NCI-H446 (cell line): Measurements from ENCODE around the gene PLEKHF1.
"Not testable (repeated sequence)": the region's sequence is repeated elsewhere in the genome, so short reads cannot be mapped to it uniquely, and the experiment has no call there.

Experiments
- DNase-seq, 2 experiments: peaks; one replicate each; lab custom pipeline; 2025; lab: John Stamatoyannopoulos, UW

The PLEKHF1 gene, protein sequence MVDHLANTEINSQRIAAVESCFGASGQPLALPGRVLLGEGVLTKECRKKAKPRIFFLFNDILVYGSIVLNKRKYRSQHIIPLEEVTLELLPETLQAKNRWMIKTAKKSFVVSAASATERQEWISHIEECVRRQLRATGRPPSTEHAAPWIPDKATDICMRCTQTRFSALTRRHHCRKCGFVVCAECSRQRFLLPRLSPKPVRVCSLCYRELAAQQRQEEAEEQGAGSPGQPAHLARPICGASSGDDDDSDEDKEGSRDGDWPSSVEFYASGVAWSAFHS

DNA sequence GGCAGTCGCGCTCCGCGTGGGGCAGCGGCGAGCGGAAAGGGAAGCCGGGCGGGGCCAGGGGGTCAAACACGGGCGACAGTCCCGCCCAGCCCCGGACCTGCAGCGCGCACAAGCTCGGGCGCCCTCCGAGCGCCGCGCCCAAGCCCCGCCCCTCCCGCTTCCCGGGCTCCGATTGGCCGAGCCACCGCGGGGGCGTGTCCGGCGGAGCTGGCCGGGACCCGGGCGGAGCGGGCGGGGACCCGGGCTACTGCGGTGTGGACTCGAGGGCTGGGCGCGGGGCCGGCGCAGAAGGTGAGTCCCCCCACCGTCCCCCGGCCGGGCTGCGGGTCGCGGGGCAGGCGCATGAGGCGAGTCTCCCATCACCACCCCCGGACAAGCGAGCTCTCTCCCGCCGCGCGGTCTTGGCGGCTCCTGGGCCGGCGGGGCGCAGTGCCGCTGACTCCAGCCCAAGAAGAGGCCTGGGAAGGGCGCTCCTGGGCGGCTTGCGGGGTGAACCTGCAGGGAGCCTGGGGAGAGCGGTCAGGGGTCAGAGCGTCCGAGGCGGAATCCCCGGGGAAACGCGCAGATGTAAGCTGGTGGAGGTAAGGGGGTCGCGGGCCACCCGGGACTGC lies at the start of gene PLEKHF1:
TSS of gene PLEKHF1 (plus strand) at position 247 of the 611 bp plus-strand sequence. CDS start 8,379 bp downstream, outside the sequence.
- peak; percentile 11 to 79 for DNase-seq

DNA sequence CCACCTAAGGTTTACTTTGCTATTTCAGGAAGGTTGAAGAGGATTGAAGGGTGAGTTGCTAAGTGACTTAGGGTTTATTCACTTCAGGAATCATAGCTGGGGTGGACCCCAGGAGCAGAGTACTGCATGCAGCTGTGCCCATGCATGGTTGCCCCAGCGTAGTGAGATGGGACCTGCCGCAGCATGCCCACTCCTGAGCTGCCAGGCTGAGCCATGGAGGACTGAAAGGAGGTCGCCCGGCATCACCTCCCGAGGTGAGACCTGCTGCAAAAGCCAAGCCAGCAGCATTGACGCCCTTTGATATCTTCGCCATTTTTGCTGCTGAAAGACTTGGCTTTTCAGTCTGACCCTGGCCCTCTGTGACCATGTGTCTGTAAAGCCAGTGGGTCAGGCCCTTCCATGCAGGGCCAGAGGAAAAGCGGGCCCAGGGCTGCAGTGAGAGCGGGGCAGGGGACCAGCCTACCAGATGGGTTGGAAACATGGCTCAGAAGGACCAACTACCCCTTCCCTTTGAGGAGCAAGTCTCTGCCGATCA lies 49.3 kb upstream of the PLEKHF1 start:
- DNase-seq, result no peak

DNA sequence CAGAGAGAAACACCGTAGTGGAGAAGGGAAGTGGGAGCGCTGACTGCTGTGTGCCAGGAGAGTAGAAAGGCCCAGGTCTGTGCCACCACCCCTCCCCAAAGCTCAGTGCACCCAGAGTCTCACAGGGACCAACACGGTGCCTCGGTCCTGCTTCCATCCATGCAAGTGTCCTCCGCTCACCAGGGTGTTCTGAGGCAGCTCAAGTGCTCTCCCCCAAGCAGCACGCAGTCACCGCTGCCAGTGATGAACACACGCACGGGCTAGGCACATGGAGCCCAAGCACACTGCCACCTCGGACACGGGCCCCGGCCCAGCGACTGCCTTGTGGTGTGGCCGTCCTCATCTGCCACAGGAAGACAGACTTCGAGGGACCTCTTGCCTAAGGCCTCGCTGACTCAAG lies 48.7 kb upstream of the PLEKHF1 start:
- DNase-seq, result no peak

DNA sequence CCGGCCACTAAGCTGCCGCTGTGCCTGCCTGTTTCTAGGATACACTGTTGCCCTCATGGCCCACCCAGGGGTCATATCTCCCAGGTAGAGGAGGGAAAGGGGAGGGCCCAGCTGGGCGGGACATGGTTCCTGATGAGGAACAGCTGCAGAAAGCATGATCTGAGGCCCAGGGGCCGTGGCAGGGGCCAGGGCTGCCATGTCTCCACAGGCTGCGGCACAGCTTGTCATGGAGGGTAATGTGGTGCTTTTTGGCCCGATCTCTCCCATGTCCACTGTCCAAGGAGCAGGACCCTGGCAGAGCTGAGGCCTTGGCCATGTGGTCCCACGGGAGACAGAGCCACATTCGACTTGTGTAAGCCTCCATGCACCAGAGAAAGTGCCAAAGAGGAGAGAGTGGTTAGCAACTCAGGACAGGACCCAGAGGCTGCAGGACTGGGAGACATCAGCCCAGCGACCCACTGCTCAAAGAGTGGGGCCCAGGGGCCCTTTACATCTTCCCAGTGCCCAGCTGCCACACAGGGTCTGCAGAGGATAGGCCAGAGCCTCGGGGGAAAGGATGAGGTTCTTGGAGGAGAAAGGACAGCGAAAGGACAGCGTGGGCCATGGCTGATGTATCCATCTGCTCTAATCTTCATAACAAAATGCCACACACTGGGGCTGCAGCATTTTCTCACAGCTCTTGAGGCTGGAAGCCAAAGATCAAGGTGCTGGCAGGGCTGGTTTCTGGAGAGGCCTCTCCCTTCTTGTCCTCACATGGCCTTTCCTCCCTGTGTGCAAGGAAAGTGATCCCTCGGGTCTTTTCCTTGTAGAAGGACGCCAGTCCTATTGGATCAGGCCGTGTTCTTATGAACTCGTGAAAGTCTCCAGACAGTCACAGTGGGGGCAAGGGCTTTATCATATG lies 47.6 kb upstream of the PLEKHF1 start:
- DNase-seq, result no peak

DNA sequence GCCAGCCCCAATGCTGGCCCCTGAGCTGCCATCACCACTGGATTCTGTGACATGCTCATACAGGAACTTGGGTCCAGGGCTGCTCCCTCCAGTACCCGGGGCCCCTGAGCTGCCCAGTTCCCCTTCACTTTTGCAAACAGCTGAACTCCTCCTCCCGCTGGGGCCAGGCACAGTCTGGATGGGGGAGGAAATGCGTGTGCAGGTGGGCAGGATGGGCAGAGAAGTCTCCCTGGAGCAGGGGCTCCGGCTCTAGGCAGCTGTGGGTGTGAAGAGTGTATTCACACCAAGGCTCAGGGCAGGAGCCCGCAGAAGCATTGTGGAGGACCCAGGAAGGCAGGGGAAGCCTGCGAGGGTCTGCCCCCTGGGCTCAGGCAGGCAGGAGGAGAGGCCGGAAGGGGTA lies 46.8 kb upstream of the PLEKHF1 start:
- no peak for DNase-seq

DNA sequence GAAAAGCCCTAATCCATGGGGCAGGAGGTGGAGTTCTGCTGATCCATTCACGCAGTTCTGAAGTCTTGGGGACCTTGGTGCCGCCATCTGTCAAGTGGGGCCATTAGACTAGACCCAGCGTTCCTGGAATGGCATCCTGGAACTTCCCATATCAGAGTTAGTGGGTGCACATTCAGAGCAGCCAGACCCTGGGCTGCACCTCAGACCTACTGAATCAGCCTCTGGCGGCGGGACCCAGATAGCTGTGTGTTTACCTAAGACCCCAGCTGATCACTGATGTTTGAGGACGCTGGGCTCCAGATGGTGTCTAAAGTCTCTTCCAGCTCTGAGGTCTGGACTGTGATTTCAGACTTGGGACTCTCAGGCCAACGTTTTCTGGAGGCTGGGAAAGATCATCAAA lies 46.4 kb upstream of the PLEKHF1 start:
- no peak for DNase-seq

DNA sequence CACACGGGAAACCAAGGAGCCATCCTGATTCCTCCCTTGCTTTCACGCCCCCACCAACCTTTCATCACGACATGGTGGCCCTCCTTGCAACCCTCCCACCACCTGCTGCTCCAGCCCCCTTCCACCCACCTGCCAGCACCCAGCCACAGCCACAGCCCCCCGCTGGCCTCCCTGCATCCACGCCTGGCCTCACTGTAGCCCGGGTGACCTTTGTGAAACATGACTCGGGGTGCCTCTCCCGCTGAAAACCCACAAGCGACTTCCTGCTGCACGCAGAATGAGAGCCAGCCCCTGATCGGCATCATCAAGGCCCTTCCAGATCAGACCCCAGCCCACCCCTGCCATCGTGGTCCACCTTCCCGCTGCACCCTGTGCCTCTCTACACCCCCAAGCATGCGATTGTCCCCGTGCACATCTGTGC lies 44.3 kb upstream of the PLEKHF1 start:
- no peak for DNase-seq

DNA sequence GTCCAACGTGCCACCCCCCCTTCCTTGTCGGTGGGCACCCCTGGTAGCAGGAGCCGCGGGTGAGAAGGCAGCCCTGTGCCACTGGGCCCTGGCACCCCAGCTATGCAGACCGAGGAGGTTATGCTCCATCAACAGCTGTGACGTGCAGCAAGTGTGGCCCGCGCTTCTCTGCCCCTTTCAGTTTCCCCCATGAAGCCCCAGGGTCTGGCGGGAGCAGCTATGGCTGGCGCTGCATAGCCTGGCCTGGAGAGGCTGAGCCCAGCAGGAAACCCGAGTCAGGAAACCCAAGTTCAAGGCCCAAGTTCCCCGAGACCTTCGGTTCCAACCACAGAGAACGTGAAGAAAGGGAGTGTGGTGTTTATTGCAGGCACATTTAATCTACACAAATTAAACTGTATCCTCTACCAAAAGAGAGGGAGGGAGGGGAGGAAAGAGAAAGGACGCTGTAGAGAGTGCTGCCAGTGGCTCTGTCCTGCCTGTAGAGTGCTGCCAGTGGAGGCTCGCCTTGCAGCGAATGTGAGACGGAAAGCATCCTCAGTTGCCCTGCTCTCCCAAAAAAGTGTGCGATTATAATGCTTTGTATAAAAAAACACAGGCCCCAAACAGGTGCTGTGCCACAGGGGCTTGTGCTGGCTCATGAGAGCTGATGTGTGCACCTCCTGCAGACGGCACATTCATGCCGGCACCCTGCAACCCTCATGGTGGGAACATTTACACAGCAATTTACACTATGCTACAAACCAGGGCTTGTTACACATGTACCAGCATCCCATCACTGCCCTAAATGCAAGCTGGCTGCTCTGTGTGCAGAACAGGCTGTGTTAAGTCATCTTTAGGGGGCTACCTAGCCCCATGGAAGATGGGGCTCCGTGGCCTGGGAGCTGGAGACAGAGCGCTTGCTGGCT lies 42.8 kb upstream of the PLEKHF1 start:
- DNase-seq, result no peak

DNA sequence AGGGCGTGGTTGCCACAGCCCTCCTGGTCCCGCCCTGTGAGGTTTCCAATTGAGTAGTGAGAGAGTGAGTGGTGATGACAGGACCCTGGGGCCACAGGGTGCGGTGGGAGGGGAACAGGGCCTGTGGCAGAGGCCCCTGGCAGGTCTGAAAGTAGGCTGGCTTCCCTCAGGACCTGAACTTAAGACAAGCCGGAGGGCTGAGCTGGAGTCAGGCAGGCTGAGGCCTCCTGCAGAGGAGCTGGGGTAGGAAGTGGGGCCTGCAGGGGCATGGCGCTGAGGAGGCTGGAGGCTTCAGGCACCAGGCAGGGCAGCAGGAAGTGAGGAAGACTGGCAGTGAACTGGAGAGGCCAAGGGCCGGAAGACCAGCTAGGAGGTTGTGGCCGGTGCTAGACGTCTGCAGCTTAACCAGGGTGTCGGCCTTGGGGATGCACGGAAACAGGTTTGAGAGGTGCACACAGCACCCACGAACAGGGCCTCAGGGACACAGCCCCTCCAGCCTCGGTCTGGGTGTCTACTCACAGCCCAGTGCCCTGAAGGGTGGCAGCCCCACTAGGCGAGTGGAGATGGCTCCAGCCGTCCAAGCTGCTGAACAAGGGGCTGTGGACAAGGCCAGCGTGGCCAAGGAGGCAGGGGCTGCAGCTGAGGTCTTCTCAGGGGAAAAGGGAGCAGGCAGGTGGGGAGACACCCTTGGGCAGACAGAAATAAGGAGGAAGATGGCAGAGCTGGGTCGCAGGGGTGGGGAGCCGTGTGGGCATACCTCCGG lies 41.4 kb upstream of the PLEKHF1 start:
- no peak for DNase-seq

DNA sequence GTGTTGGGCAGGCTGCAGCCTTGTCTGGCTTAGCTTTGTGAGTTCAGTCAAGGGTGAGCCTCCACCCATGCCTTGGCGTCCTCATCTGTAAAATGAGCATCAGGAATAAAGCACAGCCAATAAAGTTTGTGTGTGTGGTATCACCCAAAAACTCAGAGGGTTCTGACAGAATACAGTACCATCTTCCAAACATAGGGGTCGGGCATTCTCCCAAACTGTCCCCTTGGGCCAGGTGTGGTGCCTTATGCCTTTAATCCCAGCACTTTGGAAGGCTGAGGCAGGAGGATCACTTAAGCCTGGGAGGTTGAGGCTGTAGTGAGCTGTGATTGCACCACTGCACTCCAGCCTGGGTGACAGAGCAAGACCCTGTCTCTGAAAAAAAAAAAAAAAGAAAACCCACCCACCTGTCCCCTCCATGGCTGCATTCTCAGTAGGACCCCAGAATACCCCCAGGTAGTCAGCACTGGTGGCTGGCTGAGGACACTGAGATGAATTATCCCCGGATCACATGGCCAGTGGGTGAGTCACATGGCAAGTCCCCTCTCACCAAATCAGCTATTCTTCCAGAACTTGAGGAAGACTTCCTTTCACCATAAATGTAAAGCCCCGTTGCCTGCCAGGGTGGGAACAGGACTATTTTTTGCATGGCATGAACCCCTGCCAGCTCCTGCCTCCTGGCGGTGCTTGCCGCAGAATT lies 40.6 kb upstream of the PLEKHF1 start:
- DNase-seq, result no peak

DNA sequence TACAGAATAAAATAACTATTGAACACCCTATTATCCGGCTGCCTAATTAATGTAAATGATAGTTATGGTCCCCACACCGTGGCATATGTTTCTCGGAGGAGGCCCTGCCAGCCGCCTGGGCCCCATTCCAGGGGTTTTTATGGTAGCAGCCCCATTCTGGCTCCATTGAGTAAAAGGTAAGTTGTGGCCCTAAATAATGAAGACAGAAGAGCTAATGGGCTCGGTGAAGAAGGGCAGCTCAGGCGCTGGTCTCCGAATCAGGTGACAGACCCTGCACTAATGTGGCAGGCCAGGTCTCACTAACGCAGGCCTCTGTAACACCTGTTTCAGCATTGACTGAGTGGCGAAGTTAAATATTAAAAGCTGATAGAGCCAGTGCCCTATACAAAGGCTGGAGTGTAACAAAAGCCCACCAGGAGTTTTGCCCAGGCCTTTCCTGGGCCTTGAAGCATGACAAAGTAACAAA lies 40.0 kb upstream of the PLEKHF1 start:
- DNase-seq, result no peak

DNA sequence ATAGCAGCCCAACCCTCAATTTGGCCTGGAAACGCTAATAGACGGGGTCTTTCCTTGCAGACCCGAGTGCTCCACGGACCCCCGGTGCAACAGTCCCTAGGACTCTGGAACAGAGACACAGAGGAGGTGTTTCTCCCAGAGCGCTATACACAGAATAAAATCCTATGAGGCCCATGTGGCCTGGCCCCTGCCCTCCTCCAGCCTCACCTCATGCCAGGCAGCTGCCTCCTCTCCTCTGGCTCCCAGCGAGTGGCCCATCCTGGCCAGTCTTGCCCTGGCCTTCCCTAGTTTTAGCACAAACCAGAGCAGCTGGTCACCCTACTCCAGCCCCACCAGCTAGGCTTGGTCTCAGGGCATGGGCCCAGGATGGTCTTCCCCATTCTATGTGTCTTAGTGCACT lies 38.9 kb upstream of the PLEKHF1 start:
- no peak for DNase-seq

DNA sequence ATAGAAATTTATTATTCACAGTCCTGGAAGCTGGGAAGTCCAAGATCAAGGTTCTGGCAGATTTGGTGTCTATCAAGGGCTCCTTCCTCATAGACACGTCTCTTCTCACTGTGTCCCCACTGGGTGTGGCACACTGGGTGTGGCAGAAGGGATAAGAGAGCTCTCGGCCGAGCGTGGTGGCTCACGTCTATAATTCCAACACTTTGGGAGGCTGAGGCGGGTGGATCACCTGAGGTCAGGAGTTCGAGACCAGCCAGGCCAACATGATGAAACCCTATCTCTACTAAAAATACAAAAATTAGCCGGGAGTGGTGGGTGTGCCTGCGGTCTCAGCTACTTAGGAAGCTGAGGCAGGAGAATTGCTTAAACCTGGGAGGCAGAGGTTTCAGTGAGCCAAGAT lies 38.4 kb upstream of the PLEKHF1 start:
- not testable (repeated sequence) for DNase-seq

DNA sequence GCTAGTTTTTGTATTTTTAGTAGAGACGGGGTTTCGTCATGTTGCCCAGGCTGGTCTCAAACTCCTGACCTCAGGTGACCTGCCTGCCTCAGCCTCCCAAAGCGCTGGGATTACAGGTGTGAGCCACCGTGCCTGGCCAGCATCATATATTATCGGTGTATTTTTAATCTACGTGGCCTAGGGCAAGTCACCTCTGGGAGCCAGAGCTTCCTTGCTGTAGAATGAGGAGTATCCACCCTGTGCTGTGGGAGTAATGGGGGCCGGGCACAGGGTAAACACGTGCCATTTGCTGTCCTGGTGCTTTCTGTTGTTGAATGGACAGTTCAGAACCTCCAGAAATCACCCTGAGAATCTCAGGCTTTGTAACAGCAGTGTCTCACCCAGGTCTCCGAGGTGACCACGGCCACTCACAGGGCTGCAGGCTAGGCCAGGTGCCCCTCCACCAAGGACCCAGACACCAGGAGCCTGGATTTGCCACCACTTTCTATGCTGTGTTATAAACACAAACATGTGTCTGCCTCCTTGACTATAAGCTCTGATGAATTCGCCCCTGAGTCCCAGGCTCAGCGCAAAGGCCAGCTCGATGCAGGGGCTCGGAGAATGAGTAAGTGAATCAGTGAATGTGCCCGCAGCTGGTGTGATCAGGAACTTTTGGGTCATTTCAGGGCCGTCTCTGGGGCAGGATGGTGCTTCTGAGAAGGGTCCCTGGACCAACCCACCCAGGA lies 36.4 kb upstream of the PLEKHF1 start:
- no peak for DNase-seq

DNA sequence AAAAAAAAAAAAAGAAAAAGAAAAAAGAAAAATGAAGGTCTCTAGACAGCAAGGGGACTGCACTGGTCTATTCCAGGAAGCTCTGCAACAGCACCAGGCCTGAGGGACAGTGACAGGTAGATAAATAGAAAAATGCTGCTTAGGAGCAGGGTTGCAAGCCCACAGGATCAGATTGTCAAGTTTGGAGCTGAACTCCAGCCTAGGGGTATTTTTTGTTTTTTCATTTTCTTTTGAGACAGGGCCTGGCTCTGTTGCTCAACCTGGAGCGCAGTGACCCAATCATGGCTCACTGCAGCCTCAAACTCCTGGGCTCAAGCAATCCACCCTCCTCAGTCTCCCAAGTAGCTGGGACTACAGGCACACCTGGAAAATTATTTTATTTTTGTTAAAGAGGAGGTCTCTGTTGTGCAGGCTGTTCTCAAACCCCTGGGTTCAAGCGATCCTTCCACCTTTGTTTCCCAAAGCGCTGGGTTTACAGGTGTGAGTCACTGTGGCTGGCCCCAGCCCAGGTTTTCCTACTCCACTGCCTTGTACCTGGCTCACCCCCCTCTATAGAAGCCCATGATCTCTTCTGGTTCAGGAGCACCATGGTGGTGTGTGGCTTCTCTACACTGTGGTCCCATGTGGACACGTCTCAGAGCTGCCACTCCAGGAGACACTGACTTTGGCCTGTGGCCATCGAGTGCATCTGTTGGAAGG lies 35.3 kb upstream of the PLEKHF1 start:
- no peak for DNase-seq

DNA sequence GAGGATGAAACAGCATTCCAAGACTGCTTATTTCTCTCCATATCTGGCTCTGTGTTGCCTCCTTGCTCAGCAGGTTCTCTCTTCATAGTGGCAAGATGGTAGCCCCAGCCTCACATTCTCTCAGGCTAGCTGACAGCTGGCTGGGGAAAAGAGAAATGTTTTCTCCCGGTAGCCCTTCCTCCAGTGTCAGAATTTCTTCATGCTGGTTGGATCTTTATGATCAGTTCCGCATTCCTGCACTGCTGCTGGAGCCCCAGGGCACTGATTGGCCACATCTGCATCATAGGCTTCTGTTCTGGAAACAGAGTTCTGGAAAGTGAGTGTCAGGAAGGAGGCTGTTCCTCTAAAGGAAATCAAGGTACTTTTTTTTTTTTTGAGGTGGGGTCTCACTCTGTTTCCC lies 34.6 kb upstream of the PLEKHF1 start:
- no peak for DNase-seq

DNA sequence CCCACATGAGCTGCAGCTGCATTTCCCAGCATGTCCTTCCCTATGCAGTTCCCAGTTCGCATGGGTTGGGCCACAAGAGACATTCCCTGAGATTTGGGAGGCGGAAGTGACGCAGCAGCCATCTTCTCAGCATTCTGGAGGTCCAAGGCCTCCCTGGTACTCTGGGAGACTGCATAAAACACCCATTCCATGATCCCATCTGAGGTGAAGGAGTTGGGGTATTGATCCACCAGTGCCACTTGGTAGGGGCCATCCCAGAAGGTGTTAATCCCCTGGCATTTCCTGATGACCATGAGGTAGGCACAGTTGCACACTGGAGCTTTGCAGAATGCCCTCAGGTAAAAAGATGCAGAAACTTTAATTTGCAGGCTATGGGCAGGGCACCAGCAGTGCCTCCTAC lies 33.8 kb upstream of the PLEKHF1 start:
- DNase-seq, result no peak

DNA sequence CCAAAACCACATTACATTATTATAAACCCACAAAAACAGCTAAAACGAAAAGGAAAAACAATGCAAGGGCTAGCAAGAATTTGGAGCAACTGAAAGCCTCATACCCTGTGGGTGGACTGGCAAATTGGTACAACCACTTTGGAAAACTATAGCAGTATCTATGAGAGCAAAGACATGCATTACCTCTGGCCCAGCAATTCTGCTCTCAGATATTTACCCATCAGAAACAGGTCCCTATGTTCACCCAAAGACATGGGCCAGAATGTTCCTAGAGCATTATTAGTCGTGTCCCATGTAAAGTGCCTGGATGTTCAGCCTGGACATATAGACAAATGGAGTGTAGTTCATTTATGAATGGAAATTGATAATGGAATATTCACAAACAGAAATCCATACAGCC lies 31.3 kb upstream of the PLEKHF1 start:
- no peak for DNase-seq
